Embryonic facial prominence (tissue), 1 donor: ENCODE results near the gene LRRC3.

Experiments used
- DNase-seq: peaks from one replicate; pipeline ENCODE4 v3.0.0-alpha.2; 2016; ENCODE audit errors: extremely low spot score

The LRRC3 gene

GRCh38 chr21:44438531-44439210, 16.6 kb upstream of the LRRC3 start:
- no peak for DNase-seq

DNA sequence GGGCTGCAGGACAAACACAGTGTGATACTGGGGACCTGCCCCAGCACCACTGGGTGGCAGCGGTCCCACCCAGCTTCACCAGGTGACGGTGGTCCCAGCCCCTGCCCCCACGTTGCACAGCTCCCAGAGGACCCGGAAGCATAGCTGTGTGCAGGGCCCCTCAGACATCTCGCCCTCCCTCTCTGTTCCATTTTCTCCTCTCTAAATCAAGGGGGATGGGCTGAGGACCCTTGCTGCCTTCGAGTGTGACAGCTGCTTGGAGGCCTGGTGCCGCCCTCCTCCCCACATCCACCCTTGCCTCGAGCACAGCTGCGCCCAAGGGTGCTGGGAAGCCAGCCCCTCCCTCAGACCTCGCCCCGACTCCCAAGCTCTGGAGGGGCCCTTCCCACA, 16.1 kb upstream of the LRRC3 start:
- no peak for DNase-seq

GRCh38 chr21:44440241-44441040, 14.9 kb upstream of the LRRC3 start:
- no peak for DNase-seq

GRCh38 chr21:44441041-44441400, 14.3 kb upstream of the LRRC3 start:
- DNase-seq: no peak

DNA sequence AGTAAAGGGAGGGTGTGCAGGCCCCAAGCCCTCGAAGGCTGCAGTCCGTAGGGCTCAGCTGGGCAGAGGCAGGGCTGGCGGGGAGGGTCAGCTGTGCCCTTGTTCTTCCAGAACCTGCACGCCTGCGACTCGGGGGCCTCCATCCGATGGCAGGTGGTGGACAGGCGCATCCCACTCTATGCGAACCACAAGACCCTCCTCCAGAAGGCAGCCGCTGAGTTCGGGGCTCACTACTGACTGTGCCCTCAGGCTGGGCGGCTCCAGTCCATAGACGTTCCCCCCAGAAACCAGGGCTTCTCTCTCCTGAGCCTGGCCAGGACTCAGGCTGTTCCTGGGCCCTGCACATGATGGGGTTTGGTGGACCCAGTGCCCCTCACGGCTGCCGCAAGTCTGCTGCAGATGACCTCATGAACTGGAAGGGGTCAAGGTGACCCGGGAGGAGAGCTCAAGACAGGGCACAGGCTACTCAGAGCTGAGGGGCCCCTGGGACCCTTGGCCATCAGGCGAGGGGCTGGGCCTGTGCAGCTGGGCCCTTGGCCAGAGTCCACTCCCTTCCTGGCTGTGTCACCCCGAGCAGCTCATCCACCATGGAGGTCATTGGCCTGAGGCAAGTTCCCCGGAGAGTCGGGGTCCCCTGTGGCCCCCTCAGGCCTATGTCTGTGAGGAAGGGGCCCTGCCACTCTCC, 13.6 kb upstream of the LRRC3 start:
- no peak for DNase-seq

- no peak for DNase-seq
Observed at GRCh38 chr21:44442266-44443125, 12.8 kb upstream of the LRRC3 start.

DNA sequence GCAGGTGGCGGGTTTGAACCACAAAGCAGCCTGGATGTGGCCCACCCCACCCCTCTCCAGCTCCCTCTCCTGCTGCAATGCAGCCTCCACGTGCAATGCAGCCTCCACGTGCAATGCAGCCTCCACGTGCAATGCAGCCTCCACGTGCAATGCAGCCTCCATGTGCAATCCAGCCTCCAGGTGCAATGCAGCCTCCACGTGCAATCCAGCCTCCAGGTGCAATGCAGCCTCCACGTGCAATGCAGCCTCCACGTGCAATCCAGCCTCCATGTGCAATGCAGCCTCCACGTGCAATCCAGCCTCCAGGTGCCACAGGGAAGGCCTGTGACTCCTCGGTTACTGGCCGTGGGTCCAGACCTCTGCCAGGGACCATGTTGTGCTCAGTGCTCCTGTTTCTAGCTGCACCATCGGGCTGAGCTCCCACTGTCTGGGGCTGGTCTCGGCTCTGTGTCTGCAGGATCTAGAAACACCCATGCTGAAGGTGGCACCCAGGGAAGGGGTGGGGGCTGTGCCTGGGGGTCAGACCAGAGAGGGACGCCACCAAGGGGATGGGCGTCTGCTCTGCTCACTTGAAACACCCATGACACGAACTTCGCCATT, 11.9 kb upstream of the LRRC3 start:
- no peak for DNase-seq

GRCh38 chr21:44443891-44444285, 11.4 kb upstream of the LRRC3 start:
- no peak for DNase-seq

GRCh38 chr21:44444286-44444931, 10.9 kb upstream of the LRRC3 start:
- no peak for DNase-seq

- DNase-seq: no peak
Observed at GRCh38 chr21:44445145-44445812, 10.0 kb upstream of the LRRC3 start.

GRCh38 chr21:44448651-44449131, 6.6 kb upstream of the LRRC3 start:
- no peak for DNase-seq

- no peak for DNase-seq
Observed at GRCh38 chr21:44449473-44450363, 5.6 kb upstream of the LRRC3 start.

DNA sequence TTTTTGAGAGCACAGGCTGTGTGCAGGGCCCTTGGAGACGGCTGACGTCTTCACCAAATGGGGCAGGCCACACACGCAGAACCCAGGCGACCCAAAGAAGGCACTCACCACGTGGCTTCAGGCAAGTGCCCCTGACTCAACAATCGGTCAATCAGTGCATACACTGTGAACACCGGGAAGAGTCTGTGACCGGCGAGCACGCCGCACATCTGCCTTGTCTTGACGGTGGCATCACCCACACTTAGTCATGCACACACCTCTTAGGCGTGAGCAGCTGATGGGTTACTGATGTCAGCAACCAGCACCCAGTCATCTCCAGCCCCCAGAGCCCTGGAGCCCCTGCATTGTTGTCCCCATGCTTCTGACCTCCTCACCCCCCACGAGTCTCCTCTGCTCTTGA, 4.9 kb upstream of the LRRC3 start:
- no peak for DNase-seq

- DNase-seq: no peak
Observed at GRCh38 chr21:44450999-44451398, 4.3 kb upstream of the LRRC3 start.

GRCh38 chr21:44453120-44453519, 2.2 kb upstream of the LRRC3 start:
- no peak for DNase-seq

- no peak for DNase-seq
Observed at GRCh38 chr21:44454058-44454457, 1.3 kb upstream of the LRRC3 start.

- DNase-seq: no peak
Observed at GRCh38 chr21:44455524-44456213, 359 bp downstream of the LRRC3 start.

DNA sequence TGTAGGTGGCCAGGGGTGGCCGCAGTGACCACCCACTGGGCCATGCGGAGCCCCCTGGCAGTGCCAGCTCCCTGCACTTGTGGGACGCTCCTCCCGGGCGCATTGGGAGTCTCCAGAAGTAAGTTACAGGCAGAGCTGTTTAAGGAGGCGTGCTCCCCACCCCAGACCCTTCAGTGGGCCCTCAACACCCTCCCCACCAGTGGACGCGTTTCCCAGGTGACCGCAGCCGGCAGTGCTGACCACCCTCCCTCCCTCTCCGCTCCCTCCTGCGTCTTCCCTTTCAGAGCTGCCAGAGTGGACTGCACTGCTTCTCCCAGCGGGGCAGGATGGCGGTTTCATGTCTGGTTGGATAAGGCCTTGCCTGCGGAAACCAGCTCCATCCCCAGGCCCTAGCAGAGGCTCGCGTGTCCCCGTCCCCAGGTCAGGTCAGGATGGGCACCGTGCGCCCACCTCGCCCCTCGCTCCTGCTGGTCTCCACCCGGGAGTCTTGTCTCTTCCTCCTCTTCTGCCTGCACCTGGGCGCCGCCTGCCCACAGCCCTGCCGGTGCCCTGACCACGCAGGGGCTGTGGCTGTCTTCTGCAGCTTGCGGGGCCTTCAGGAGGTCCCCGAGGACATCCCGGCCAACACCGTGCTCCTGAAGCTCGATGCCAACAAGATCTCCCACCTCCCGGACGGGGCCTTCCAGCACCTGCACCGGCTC, 1.1 kb downstream of the LRRC3 start:
- no peak for DNase-seq
